LNCAP (cell line): ENCODE data around the gene CHIC1.

Source experiments
- CTCF ChIP-seq: fragments of 450-650 bp; IDR thresholded peaks from 2 replicates; pipeline ENCODE4 v1.5.1; 2017; ENCODE audit warnings: mild to moderate bottlenecking

CHIC1 gene

GRCh38 chrX:73683236-73683859 is 120.4 kb downstream of the CHIC1 start:
- TF ChIP-seq CTCF = no peak

- no peak for TF ChIP-seq CTCF
These were observed 165.6 kb downstream of the CHIC1 start for GRCh38 chrX:73728602-73729001.
